Activated naive CD8-positive, alpha-beta T cell (primary cell): ENCODE data around the gene TAS2R14.

Source experiments
- H3K27ac Mint-ChIP-seq: one replicate; pipeline ENCODE4 v1.8.0; 2021; ENCODE audit warnings: mixed read lengths
- H3K27me3 Mint-ChIP-seq: one replicate; pipeline ENCODE4 v1.8.0; 2021; ENCODE audit warnings: mixed read lengths
- H3K36me3 Mint-ChIP-seq: one replicate; pipeline ENCODE4 v1.8.0; 2021; ENCODE audit warnings: mixed read lengths
- H3K4me1 Mint-ChIP-seq: one replicate; pipeline ENCODE4 v1.8.0; 2021; ENCODE audit warnings: low read depth, mixed read lengths
- H3K4me3 Mint-ChIP-seq: one replicate; pipeline ENCODE4 v1.8.0; 2021; ENCODE audit warnings: mild to moderate bottlenecking, mixed read lengths
- H3K9me3 Mint-ChIP-seq: one replicate; pipeline ENCODE4 v1.8.0; 2021; ENCODE audit warnings: low read depth, mixed read lengths

The TAS2R14 gene, protein sequence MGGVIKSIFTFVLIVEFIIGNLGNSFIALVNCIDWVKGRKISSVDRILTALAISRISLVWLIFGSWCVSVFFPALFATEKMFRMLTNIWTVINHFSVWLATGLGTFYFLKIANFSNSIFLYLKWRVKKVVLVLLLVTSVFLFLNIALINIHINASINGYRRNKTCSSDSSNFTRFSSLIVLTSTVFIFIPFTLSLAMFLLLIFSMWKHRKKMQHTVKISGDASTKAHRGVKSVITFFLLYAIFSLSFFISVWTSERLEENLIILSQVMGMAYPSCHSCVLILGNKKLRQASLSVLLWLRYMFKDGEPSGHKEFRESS

DNA sequence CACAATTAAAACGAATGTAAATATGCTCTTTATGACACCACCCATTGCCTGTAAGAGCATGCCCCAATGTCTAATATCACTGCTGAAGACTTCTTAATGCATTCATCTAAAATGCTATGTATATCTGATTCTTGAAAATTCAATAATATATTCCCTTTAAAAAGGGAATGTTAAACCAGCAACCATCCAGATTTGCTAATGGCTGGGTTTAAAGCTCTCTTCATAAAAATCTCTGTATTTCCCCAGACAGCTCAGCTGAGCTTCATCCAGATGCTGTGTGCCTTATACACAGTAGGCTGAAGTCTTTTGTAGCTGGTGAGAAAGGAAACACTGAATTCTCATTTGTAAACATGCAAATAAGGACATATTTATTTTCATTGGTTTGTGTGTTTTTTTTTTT is at the start of gene TAS2R14:
Gene TAS2R14 (minus strand): TSS at position 101 of the 400 bp plus-strand sequence. CDS start 56 bp downstream, at position 45.
- Mint-ChIP-seq H3K27ac (no peak within 1 kb of the TSS), H3K27me3 (no peaks in the 10 kb centered on the region), H3K4me1 (peaks cover 3% of the 10 kb centered on the region), H3K36me3 (peaks cover 11% of the 10 kb centered on the region), H3K4me3 (no peak within 1 kb of the TSS), H3K9me3 (no peaks in the 10 kb centered on the region)

DNA sequence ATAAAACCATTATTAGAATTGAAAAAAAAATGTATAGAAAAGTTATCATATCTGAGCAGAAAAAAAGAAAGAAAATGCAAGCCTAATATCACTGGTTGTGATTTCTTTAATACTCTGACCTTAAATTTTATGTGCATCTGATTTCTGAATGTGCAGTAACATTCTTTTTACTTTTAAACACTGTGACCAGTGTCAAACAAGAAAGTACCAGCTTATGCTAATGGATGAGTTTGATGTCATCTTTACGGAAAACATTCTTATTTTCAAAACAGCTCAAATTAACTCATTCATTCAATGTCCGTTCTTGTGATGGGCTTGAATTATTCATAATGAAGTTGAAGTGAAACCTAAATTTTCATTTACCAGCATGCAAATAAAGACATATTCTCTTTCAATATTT is 47.7 kb upstream of the TAS2R14 start, which contains the start of gene TAS2R50:
Gene TAS2R50 (minus strand): TSS at position 101 of the 400 bp plus-strand sequence. CDS start 52 bp downstream, at position 49.
- H3K4me3 Mint-ChIP-seq: no peak within 1 kb of the TSS
- peaks cover 19% of the 10 kb centered on the region for H3K36me3 Mint-ChIP-seq
- H3K27me3 Mint-ChIP-seq: no peaks in the 10 kb centered on the region
- peaks cover 33% of the 10 kb centered on the region for H3K4me1 Mint-ChIP-seq
- no peak within 1 kb of the TSS for H3K27ac Mint-ChIP-seq
- H3K9me3 Mint-ChIP-seq: peaks cover 3% of the 10 kb centered on the region

DNA sequence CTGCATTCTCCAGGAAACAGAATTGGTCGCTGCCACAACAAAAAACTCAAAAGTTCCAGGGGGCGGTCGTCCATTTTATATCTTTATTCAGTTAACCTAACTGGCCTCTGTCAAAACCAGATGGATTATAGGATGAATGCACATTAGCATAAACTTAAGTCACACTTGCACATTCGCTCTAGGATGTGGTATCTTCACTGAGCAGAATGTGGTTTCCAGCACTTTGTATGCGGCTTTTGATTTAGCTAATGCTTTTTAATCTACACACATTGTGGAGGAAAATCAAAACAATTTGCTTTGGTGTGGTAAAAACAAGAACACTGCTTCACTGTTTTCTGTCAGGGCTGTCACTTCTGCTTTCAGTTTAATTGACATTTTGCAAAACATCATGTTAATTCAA is 43.2 kb upstream of the TAS2R14 start:
- Mint-ChIP-seq H3K27me3 (no peaks in the 10 kb centered on the region), H3K4me3 (no peak overlapping the region), H3K9me3 (no peaks in the 10 kb centered on the region), H3K27ac (no peak overlapping the region), H3K4me1 (peaks cover 48% of the 10 kb centered on the region), H3K36me3 (peaks cover 5% of the 10 kb centered on the region)

DNA sequence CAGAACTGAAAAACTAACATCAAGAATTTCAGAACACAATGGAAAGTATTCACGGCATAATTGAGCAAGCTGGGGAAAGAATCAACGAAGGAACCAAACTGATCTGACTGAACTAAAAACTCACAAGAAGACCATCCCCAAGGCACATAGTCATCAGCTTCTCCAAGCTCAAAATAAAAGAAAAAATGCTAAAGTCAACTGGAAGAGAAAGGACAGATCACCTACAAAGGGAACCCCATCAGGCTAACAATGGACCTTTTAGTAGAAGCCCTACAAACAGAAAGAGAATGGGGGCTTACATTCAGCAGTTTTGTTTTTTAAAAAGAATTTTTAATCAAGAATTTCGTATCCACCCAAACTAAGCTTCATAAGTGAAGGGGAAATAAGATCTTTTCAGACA is 35.9 kb upstream of the TAS2R14 start:
- Mint-ChIP-seq H3K4me1 (peaks cover 22% of the 10 kb centered on the region), H3K4me3 (no peak overlapping the region), H3K27me3 (no peaks in the 10 kb centered on the region), H3K27ac (no peak overlapping the region), H3K9me3 (no peaks in the 10 kb centered on the region), H3K36me3 (peaks cover 14% of the 10 kb centered on the region)

DNA sequence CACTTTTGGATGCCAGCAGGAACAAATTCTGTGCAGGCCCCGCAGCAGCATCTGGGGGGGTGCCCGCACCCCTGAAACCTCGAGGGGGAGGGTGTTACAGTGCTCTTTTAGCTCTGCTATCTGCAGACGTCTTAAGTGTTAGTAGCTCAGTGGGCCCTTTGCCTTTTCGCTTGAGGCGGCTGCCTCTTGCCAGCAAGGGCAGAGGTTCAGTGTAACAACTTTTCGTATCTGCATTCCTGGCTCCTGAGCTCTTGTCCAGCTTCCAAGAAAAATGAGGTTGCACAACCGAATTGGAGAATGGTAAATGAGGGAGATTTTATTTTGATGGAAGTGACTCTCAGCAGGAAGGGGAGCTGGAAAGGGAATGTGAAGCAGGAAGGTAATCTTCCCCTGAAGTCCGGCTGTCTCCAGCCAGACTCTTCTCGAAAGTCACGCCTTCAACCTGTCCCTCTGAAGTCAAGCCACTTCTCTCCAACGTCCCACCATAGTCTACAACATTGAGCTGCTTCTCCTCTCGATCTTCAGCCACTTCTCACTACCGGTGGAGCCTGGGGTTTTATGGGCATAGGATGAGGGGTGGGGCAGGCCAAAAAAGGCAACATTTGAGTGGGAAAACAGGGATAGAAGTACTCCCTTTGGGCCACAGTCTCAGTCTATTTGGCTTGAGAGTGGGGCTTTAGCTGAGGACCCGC is 29.8 kb upstream of the TAS2R14 start:
- H3K4me1 Mint-ChIP-seq: no peaks in the 10 kb centered on the region

DNA sequence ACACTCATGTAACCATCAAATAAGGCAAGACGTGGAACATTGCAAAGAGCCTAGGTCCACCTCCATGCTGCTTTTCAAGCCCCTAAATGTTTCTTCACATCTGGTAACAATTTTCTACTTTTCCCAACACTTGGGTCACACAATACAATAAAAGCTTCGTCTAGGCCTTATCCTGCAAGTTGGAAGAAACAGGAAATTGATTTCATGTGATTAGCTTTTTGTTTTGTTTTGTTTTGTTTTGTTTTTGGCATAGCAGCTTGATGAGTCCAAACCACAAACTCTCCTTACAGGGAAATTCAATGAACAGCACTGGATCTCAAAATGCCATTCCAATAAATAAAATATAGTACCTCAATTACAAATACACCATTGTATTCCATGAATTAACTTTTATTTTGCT is 28.3 kb upstream of the TAS2R14 start:
- H3K27me3 Mint-ChIP-seq: no peaks in the 10 kb centered on the region
- no peak overlapping the region for H3K4me3 Mint-ChIP-seq
- no peaks in the 10 kb centered on the region for H3K9me3 Mint-ChIP-seq
- H3K36me3 Mint-ChIP-seq: peaks cover 20% of the 10 kb centered on the region
- H3K4me1 Mint-ChIP-seq: peaks cover under 1% of the 10 kb centered on the region
- no peak overlapping the region for H3K27ac Mint-ChIP-seq

More for the DNA sequence above, 29.8 kb upstream of the TAS2R14 start:
- H3K27ac Mint-ChIP-seq: no peak overlapping the region
- H3K9me3 Mint-ChIP-seq: no peaks in the 10 kb centered on the region
- H3K36me3 Mint-ChIP-seq: peaks cover 23% of the 10 kb centered on the region
- no peak overlapping the region for H3K4me3 Mint-ChIP-seq
- no peaks in the 10 kb centered on the region for H3K27me3 Mint-ChIP-seq

DNA sequence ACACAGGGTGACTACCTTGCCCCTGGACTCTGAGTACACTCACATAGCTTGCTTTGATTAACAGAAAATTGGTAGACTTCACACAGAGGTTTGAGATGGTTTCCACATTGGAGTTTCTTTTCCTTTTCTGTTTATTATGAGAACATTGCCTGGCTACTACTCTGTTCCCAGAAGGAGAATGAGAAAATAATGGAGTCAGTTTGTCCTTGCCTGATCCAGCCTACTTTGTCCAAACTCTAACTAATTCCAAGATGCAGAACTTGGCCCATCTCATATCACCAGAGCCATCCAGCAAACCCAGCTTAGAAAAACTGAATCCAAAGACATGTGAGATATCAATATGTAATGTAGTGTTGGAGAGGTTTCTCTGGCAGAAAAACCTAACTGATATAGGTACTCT is 27.3 kb upstream of the TAS2R14 start:
- Mint-ChIP-seq H3K4me1 (peaks cover 8% of the 10 kb centered on the region), H3K9me3 (no peaks in the 10 kb centered on the region), H3K36me3 (peaks cover 21% of the 10 kb centered on the region), H3K27ac (no peak overlapping the region), H3K4me3 (no peak overlapping the region), H3K27me3 (no peaks in the 10 kb centered on the region)

DNA sequence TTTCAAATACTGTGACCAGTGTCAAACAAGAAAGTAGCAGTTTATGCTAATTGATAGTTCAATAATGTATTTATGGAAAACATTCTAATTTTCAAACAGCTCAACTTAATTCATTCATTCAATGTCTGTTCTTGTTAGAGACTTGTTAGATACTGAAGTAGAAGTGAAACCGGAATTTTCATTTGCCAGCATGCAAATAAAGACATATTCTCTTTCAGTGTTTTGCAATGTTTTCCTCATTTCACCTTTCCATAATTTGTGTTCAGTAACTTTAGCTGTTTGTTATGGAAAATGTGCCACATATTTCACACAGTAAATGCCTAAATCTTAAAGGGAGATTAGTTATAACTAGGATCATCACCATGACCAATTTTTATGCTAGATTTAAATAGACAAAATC is 26.4 kb upstream of the TAS2R14 start:
- peaks cover 16% of the 10 kb centered on the region for H3K4me1 Mint-ChIP-seq
- no peak overlapping the region for H3K4me3 Mint-ChIP-seq
- no peaks in the 10 kb centered on the region for H3K27me3 Mint-ChIP-seq
- no peaks in the 10 kb centered on the region for H3K9me3 Mint-ChIP-seq
- peaks cover 19% of the 10 kb centered on the region for H3K36me3 Mint-ChIP-seq
- H3K27ac Mint-ChIP-seq: no peak overlapping the region

DNA sequence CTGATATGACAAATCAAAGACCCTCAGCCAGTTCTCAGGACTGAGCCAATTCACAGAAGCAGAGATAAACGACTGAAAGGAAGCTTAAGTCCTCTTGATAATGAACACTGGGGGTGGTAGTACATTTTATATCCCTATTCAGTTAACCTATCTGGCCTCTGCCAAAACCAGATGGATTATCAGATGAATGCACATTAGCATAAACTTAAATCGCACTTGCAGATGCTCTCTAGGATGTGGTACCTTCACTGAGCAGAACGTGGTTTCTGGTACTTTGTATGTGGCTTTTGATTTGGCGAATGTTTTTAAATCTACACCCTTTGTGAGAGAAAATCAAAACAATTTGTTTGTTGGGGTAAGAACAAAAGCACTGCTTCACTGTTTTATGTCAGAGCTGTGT is 21.1 kb upstream of the TAS2R14 start:
- H3K27me3 Mint-ChIP-seq: no peaks in the 10 kb centered on the region
- peaks cover 8% of the 10 kb centered on the region for H3K9me3 Mint-ChIP-seq
- H3K36me3 Mint-ChIP-seq: peaks cover 33% of the 10 kb centered on the region
- H3K27ac Mint-ChIP-seq: no peak overlapping the region
- no peak overlapping the region for H3K4me3 Mint-ChIP-seq
- H3K4me1 Mint-ChIP-seq: peaks cover 40% of the 10 kb centered on the region

DNA sequence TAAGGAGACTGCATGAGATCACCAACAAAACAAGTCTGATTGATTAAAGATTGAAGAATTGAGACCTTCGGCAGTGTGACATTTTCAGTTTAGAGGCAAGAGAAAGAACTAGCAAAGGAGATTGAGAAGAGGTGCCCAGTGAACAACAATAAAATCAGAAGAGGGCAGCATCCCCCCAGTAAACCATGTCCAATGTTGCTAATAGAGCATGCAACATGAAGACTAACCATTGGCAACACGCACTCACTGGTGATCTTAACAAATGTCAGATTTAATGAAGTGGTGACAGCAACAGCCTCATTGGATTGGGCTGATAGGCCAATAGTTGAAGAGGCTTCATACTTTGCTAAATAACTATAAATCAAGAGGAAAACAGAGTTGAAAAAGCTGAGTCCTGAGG is 20.7 kb upstream of the TAS2R14 start:
- H3K9me3 Mint-ChIP-seq: peaks cover 10% of the 10 kb centered on the region
- peaks cover 37% of the 10 kb centered on the region for H3K36me3 Mint-ChIP-seq
- H3K4me3 Mint-ChIP-seq: no peak overlapping the region
- H3K27me3 Mint-ChIP-seq: no peaks in the 10 kb centered on the region
- H3K4me1 Mint-ChIP-seq: peaks cover 42% of the 10 kb centered on the region
- H3K27ac Mint-ChIP-seq: no peak overlapping the region

DNA sequence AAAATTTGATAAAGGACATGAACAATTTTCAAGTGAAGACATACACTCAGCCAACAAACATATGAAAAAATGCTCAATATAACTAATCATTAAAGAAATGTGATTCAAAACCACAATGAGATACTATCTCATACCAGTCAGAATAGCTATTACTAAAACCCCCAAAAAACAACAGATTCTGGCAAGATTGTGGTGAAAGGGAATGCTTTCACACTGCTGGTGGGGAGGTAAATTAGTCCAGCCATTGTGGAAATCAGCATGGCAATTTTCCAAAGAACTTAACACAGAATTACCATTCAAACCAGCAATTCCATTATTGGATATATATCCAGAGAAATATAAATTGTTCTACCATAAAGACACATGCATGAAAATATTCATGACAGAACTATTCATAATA is 18.7 kb upstream of the TAS2R14 start:
- Mint-ChIP-seq H3K27me3 (no peaks in the 10 kb centered on the region), H3K27ac (no peak overlapping the region), H3K9me3 (peaks cover 13% of the 10 kb centered on the region), H3K36me3 (peaks cover 43% of the 10 kb centered on the region), H3K4me1 (peaks cover 53% of the 10 kb centered on the region), H3K4me3 (no peak overlapping the region)

DNA sequence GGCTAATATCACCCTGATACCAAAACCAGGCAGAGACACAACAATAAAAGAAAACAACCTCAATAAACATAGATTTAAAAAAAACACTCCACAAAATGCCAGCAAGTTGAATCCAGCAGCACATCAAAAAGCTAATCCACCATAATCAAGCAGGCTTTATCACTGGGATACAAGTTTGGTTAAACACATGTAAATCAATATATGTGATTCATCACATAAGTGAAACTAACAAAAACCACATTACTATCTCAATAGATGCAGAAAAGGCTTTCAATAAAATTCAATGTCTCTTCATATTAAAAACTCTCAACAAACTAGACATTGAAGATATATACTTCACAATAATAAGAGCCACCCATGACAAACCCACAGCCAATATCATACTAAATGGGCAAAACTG is 17.0 kb upstream of the TAS2R14 start:
- Mint-ChIP-seq H3K27ac (no peak overlapping the region), H3K4me1 (peaks cover 42% of the 10 kb centered on the region), H3K9me3 (peaks cover 13% of the 10 kb centered on the region), H3K4me3 (no peak overlapping the region), H3K36me3 (peaks cover 44% of the 10 kb centered on the region), H3K27me3 (no peaks in the 10 kb centered on the region)

DNA sequence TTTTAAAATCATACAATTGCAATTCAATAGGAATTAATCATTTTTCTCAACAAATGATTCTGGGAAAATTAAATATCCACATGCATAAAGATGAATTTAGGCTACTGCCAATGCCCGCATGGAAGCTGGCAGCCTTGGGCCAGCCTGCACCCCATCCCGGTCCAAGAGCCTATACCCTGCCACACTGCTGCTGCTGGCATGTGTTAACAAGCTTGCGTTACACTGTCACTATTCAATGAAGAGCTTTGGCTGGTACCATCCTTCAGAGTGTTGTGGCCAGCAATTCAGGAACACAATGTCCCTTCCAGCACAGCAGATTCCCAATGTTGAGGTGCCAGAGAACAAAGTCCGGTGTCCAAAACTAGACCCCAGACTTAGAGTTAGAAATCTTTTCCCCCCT is 13.6 kb upstream of the TAS2R14 start:
- H3K9me3 Mint-ChIP-seq: peaks cover 18% of the 10 kb centered on the region
- no peak overlapping the region for H3K4me3 Mint-ChIP-seq
- H3K27ac Mint-ChIP-seq: no peak overlapping the region
- peaks cover 52% of the 10 kb centered on the region for H3K36me3 Mint-ChIP-seq
- H3K27me3 Mint-ChIP-seq: no peaks in the 10 kb centered on the region
- H3K4me1 Mint-ChIP-seq: peaks cover 24% of the 10 kb centered on the region

DNA sequence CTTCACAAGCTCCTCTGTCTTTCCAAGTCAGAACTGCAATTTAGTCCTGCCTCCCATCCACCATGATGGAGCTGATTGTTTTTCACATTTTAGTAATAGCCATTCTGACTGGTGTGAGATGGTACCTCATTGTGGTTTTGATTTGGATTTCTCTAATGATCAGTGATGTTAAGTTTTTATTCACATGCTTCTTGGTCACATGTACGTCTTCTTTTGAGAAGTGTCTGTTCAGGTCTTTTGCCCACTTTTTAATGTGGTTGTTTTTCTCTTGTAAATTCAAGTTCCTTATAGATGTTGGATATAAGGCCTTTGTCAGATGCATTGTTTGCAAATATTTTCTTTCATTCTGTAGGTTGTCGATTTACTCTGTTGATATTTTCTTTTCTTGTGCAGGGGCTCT is 4.1 kb upstream of the TAS2R14 start:
- H3K27ac Mint-ChIP-seq: no peak overlapping the region
- H3K27me3 Mint-ChIP-seq: no peaks in the 10 kb centered on the region
- H3K4me3 Mint-ChIP-seq: no peak overlapping the region
- H3K36me3 Mint-ChIP-seq: peaks cover 21% of the 10 kb centered on the region
- peaks cover 3% of the 10 kb centered on the region for H3K9me3 Mint-ChIP-seq
- H3K4me1 Mint-ChIP-seq: peaks cover 3% of the 10 kb centered on the region

DNA sequence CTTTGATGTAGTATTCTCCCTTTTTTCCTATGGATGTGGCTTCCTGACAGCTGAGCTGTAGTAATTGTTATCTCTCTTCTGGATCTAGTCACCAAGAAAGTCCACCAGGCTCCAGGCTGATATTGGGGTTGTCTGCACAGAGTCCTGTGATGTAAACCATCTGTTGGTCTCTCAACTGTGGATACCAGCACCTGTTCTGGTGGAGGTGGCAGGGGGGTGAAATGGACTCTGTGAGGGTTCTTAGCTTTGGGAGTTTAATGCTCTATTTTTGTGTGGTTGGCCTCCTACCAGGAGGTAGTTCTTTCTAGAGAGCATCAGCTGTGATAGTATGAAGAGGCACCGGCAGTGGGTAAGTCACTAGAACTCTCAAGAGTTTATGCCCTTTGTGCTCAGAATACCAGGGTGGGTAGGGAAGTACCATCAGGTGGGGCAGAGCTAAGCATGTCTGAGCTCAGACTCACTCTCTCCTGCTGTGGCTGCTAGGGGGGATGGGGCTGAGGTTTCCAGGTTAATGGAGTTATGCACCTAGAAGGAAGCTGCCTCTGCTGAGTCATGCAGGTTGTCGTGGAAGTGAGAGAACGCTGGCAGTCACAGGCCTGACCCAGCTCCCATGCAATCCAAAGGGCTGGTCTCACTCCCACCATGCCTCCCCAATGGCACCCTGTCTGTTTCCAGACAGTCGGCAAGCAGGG is 3.0 kb upstream of the TAS2R14 start:
- Mint-ChIP-seq H3K4me1 (peaks cover 3% of the 10 kb centered on the region), H3K27ac (no peak overlapping the region), H3K9me3 (peaks cover 3% of the 10 kb centered on the region), H3K27me3 (no peaks in the 10 kb centered on the region), H3K36me3 (peaks cover 15% of the 10 kb centered on the region), H3K4me3 (no peak overlapping the region)
